Measurements from ENCODE around the gene KCNK13. TPM values are rescaled to one million over a fixed set of nuclear protein-coding genes. Genes with fewer than 3 reads are reported as not detected.
"Not testable (repeated sequence)": the region's sequence is repeated elsewhere in the genome, so short reads cannot be mapped to it uniquely, and the experiment has no call there.

KCNK13 gene
- total RNA-seq, 4 donors from 2014 or later: 0.28 to 5.9 (median 2.0) TPM; not detected in 1

DNA sequence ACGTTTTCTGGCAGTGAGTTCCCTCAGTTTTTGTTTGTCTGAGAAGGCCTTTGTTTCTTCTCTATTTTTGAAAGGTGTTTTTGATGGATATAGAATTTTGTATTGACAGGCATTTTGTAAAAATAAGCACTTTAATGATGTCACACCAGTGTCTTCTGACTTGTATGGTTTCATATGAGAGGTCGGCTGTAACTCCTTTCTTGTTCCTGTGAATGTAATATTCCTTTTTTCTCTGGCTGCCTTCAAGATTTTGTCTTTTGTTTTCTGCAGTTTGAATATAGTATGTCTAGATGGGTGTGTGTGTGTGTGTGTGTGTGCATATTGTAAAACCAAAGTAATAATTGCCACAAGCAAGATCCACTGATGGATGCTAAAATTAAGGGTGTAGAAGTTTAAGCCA is 126.8 kb downstream of the KCNK13 start:
- TF ChIP-seq, protein P1, sequence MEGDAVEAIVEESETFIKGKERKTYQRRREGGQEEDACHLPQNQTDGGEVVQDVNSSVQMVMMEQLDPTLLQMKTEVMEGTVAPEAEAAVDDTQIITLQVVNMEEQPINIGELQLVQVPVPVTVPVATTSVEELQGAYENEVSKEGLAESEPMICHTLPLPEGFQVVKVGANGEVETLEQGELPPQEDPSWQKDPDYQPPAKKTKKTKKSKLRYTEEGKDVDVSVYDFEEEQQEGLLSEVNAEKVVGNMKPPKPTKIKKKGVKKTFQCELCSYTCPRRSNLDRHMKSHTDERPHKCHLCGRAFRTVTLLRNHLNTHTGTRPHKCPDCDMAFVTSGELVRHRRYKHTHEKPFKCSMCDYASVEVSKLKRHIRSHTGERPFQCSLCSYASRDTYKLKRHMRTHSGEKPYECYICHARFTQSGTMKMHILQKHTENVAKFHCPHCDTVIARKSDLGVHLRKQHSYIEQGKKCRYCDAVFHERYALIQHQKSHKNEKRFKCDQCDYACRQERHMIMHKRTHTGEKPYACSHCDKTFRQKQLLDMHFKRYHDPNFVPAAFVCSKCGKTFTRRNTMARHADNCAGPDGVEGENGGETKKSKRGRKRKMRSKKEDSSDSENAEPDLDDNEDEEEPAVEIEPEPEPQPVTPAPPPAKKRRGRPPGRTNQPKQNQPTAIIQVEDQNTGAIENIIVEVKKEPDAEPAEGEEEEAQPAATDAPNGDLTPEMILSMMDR (IDR thresholded peaks at IDR 0.05): no peak
- DNase-seq (ENCODE audit: low spot score) (no peak), ATAC-seq (ENCODE audit: low FRiP score) (no peak)

- DNase-seq (ENCODE audit: low spot score) (no peak), ATAC-seq (ENCODE audit: low FRiP score) (no peak)
- TF ChIP-seq, protein P1 (IDR thresholded peaks at IDR 0.05): no peak
These were observed 129.4 kb downstream of the KCNK13 start for GRCh38 chr14:90191154-90191553.

GRCh38 chr14:90191585-90191984 is 129.8 kb downstream of the KCNK13 start:
- DNase-seq (ENCODE audit: low spot score): no peak
- ATAC-seq (ENCODE audit: low FRiP score): no peak
- TF ChIP-seq, protein P1 (IDR thresholded peaks at IDR 0.05): no peak

DNA sequence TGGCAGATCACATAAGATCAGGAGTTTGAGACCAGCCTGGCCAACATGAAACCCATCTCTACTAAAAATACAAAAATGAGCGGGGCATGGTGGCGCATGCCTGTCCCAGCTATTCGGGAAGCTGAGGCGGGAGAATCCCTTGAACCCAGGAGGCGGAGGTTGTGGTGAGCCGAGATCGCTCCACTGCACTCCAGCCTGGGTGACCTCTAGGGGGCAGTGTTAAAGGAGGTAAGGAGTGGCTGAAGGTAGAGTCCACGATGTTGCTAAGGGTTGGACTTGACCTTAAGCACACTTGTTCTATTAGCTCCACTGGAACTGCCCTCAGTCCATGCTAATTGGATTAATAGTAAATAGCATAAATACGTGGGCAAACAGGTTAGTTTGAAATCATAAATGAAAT is 132.1 kb downstream of the KCNK13 start:
- TF ChIP-seq, protein P1 (IDR thresholded peaks at IDR 0.05): no peak
- ATAC-seq (ENCODE audit: low FRiP score) (no peak), DNase-seq (ENCODE audit: low spot score) (no peak)

GRCh38 chr14:90194706-90195105 is 132.9 kb downstream of the KCNK13 start:
- TF ChIP-seq, protein P1 (IDR thresholded peaks at IDR 0.05): no peak
- no peak for ATAC-seq (ENCODE audit: low FRiP score)
- no peak for DNase-seq (ENCODE audit: low spot score)

DNA sequence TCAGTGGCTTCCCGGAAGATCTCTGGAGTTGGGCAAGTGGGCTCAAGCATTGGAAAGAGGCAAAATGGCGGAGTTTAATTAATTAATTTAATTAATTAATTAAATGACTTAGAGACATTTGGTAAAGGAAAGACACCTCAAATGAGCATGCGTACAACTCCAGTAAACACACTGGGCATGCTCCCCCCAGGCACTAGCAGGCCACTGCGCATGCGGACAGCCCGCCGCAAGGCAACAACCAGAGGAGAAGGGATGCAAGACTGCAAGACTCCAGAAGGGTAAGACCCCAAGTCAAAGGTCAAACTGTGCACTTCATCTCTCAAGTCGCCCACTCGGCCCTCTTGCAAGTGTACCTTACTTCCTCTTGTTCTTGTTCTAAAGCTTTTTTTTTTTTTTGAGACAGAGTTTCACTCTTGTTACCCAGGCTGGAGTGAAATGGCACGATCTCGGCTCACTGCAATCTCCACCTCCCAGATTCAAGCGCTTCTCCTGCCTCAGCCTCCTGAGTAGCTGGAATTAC is 136.8 kb downstream of the KCNK13 start:
- TF ChIP-seq, protein P1 (IDR thresholded peaks at IDR 0.05): no peak
- no peak for DNase-seq (ENCODE audit: low spot score)
- ATAC-seq (ENCODE audit: low FRiP score): no peak

- not testable (repeated sequence) for ATAC-seq (ENCODE audit: low FRiP score); DNase-seq (ENCODE audit: low spot score)
These were observed 138.8 kb downstream of the KCNK13 start for GRCh38 chr14:90200546-90200945.

DNA sequence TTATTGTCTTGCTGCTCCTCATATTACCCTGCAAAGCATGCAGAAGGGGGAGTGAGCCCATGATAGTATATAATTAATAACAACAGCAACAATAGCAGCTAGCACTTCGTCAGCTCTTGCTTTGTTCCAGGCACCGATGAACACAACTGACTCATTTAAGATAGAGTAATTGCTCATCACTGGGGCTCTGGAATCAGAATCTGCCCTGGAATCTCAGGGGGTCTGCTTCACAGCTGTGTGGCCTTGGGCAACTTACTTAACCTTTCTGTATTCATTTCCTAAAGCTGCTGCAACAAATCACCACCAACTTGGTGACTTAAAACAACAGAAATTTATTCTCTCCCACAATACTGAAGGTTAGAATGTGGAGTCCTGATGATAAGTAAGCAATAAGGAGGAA is 139.6 kb downstream of the KCNK13 start:
- TF ChIP-seq, protein P1 (IDR thresholded peaks at IDR 0.05): no peak
- no peak for DNase-seq (ENCODE audit: low spot score)
- ATAC-seq (ENCODE audit: low FRiP score): no peak

All from omental fat pad (tissue), 4 donors.